Measurements from ENCODE around the gene CACNG4.

DNA sequence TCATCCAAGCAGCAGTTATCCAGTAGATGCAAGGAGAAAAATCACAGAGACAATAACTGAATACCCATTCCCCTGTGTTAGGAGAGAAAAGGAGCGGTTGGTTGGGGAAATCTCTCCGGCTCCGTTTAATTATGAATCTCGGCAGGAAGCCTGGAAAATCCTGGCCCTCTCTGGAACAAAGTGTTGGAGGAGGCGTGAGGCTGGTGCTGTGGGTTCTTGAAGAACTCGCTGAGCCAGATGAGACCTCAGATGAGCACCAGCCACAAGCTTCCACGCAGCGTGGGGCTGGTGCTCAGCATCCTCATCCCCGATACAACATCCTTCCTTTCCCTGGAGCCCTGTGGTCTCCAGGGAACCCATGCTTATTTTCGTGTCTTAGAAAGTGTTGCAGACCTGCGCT, 39.7 kb downstream of the CACNG4 start:
- TF ChIP-seq RAD21 (IDR thresholded peaks at IDR 0.05; ENCODE audit: low read length) (no peak), CTCF (conservative IDR thresholded peaks at IDR 0.05; ENCODE audit: low read depth, low read length) (no peak), POLR2A (IDR thresholded peaks at IDR 0.05; ENCODE audit: low read depth, low read length) (no peak)

All from IMR-90 (cell line).